HCT116 (cell line): ENCODE measurements around the gene GET3. TPM values are rescaled to one million over a fixed set of nuclear protein-coding genes. Genes with fewer than 3 reads are reported as not detected.

Source experiments
- ATAC-seq: fragments of 200-7000 bp; cut with Tn5 transposase; 2 replicates; pipeline ENCODE4 v1.9.1; 2020; ENCODE audit warnings: mild to moderate bottlenecking, moderate library complexity
- BruUV-seq: library from RNA; stranded (reverse); fragments of 400-500 nt; replicated peaks from 2 replicates; lab custom pipeline; 2021; lab: Mats Ljungman, UMichigan
- CTCF ChIA-PET: fragments of 300-600 bp; sonication (Branson Sonifier 250); formaldehyde crosslinking; loops from one replicate; lab custom pipeline; 2021; ENCODE audit warnings: antibody characterized with exemption; lab: Charles Lee
- POLR2A ChIA-PET: fragments of 300-600, 350-600 bp; sonication (Branson Sonifier 250); formaldehyde crosslinking; loops from one replicate; lab custom pipeline; 2021; ENCODE audit warnings: antibody characterized with exemption; lab: Charles Lee
- RAD21 ChIA-PET, 2 experiments: fragments of 300-600 bp; sonication (Branson Sonifier 250); formaldehyde crosslinking; loops; one replicate each; lab custom pipeline; 2023; ENCODE audit warnings: low total read pairs in 2 of 2; ENCODE audit not compliant: uncharacterized antibody in 2 of 2, unreplicated experiment in 2 of 2, low non-redundant PET in 1 of 2; lab: Charles Lee
- DNase-seq: peaks from one replicate; pipeline ENCODE4 v3.0.0-alpha.2; 2010; ENCODE audit warnings: low read depth, low spot score
- H2AFZ ChIP-seq: fragments of 200-600 bp; shearing (Covaris generic), sonication (generic); 2 replicates; pipeline ENCODE4 v1.6.1; 2017; ENCODE audit warnings: low read depth, mixed run types, mixed read lengths, antibody characterized with exemption, low read length; ENCODE audit not compliant: poor library complexity, severe bottlenecking
- H3K27ac ChIP-seq: 2 replicates; pipeline ENCODE4 v1.5.1; 2012; ENCODE audit warnings: low read depth, low read length
- H3K27me3 ChIP-seq: fragments of 200-600 bp; sonication (generic); 2 replicates; pipeline ENCODE4 v1.6.1; 2016; ENCODE audit warnings: mixed run types, low read length, mixed read lengths; ENCODE audit not compliant: insufficient read depth
- H3K36me3 ChIP-seq, 2 experiments: fragments of 200-500 bp in 1 of 2; fragments of 200-600 bp in 1 of 2; sonication (Bioruptor generic) in 1 of 2; sonication (generic) in 1 of 2; 2 replicates each; pipeline versions ENCODE4 v1.5.1 to v1.6.1; 2014 to 2016; ENCODE audit warnings: low read length in 2 of 2, inconsistent platforms in 1 of 2, mixed read lengths in 1 of 2, mixed run types in 1 of 2; ENCODE audit not compliant: insufficient read depth in 2 of 2, control insufficient read depth in 1 of 2
- H3K4me1 ChIP-seq, 2 experiments: fragments of 200-600 bp in 1 of 2; sonication (generic) in 1 of 2; 2 replicates each; pipeline versions ENCODE4 v1.5.1 to v1.6.1; 2012 to 2017; ENCODE audit warnings: low read length in 2 of 2, inconsistent platforms in 1 of 2, mild to moderate bottlenecking in 1 of 2, mixed read lengths in 1 of 2, mixed run types in 1 of 2, moderate library complexity in 1 of 2; ENCODE audit not compliant: insufficient read depth in 2 of 2, control insufficient read depth in 1 of 2
- H3K4me2 ChIP-seq: fragments of 200-600 bp; sonication (generic); 2 replicates; pipeline ENCODE4 v1.6.1; 2017; ENCODE audit warnings: mixed run types, low read length, mixed read lengths
- H3K4me3 ChIP-seq, 2 experiments: fragments of 200-600 bp in 1 of 2; sonication (generic) in 1 of 2; replicated peaks in 1 of 2; 2 replicates each; pipeline ENCODE4 v1.5.1; 2011 to 2016; ENCODE audit warnings: low read length in 2 of 2, control low read depth in 1 of 2, low read depth in 1 of 2, mild to moderate bottlenecking in 1 of 2, mixed read lengths in 1 of 2, mixed run types in 1 of 2
- H3K79me2 ChIP-seq: fragments of 200-600 bp; sonication (generic); 2 replicates; pipeline ENCODE4 v1.6.1; 2017; ENCODE audit warnings: mild to moderate bottlenecking, mixed run types, low read length, moderate library complexity, mixed read lengths; ENCODE audit not compliant: insufficient read depth
- H3K9ac ChIP-seq: fragments of 200-600 bp; sonication (generic); 2 replicates; pipeline ENCODE4 v1.6.1; 2016; ENCODE audit warnings: low read length, mixed read lengths
- H3K9me2 ChIP-seq: fragments of 200-600 bp; sonication (generic), shearing (Covaris generic); 2 replicates; pipeline ENCODE4 v1.6.1; 2017; ENCODE audit warnings: mixed run types, mild to moderate bottlenecking, moderate library complexity; ENCODE audit not compliant: insufficient read depth
- H3K9me3 ChIP-seq, 2 experiments: fragments of 200-500 bp in 1 of 2; fragments of 200-600 bp in 1 of 2; sonication (Bioruptor generic) in 1 of 2; sonication (generic) in 1 of 2; 2 replicates each; pipeline ENCODE4 v1.6.1; 2014 to 2017; ENCODE audit warnings: low read length in 2 of 2, mixed read lengths in 2 of 2, inconsistent platforms in 1 of 2, low read depth in 1 of 2, mild to moderate bottlenecking in 1 of 2, mixed run types in 1 of 2, moderate library complexity in 1 of 2; ENCODE audit not compliant: control insufficient read depth in 1 of 2, insufficient read depth in 1 of 2
- H4K20me1 ChIP-seq: fragments of 200-600 bp; sonication (generic), shearing (Covaris generic); 2 replicates; pipeline ENCODE4 v1.6.1; 2017; ENCODE audit warnings: mixed run types, mild to moderate bottlenecking, moderate library complexity; ENCODE audit not compliant: insufficient read depth
- ATF3 ChIP-seq: IDR thresholded peaks from 2 replicates; pipeline ENCODE4 v1.6.1; 2012
- CTCF ChIP-seq, 3 experiments: fragments of 200-600 bp in 1 of 3; sonication (generic) in 1 of 3; IDR thresholded peaks in 2 of 3; conservative IDR thresholded peaks in 1 of 3; 2 replicates each; pipeline ENCODE4 v1.5.1; 2012 to 2017; ENCODE audit warnings: low read depth in 2 of 3, low read length in 2 of 3, antibody characterized with exemption in 1 of 3, borderline replicate concordance in 1 of 3, control low read depth in 1 of 3, mild to moderate bottlenecking in 1 of 3, mixed read lengths in 1 of 3, mixed run types in 1 of 3, moderate library complexity in 1 of 3; ENCODE audit not compliant: insufficient read depth in 1 of 3
- EGR1 ChIP-seq: IDR thresholded peaks from 2 replicates; pipeline ENCODE4 v1.6.1; 2012; ENCODE audit warnings: low read depth
- ELF1 ChIP-seq: IDR thresholded peaks from 2 replicates; pipeline ENCODE4 v1.6.1; 2012; ENCODE audit warnings: low read depth, borderline replicate concordance
- EZH2phosphoT487 ChIP-seq: fragments of 200-600 bp; IDR thresholded peaks from 2 replicates; pipeline ENCODE4 v1.6.1; 2018; ENCODE audit warnings: antibody characterized with exemption, borderline replicate concordance
- MAX ChIP-seq: IDR thresholded peaks from 2 replicates; pipeline ENCODE4 v1.6.1; 2012
- POLR2AphosphoS5 ChIP-seq: IDR thresholded peaks from 2 replicates; pipeline ENCODE4 v1.6.1; 2011; ENCODE audit warnings: mild to moderate bottlenecking, low read depth, low read length, moderate library complexity
- SIN3A ChIP-seq: IDR thresholded peaks from 2 replicates; pipeline ENCODE4 v1.6.1; 2012; ENCODE audit warnings: low read depth
- SP1 ChIP-seq: IDR thresholded peaks from 2 replicates; pipeline ENCODE4 v1.6.1; 2012; ENCODE audit warnings: low read depth
- ZFX ChIP-seq: fragments of 450-650 bp; IDR thresholded peaks from 2 replicates; pipeline ENCODE4 v1.6.1; 2017
- intact Hi-C: fragments of 100-400 bp; cut with micrococcal nuclease; formaldehyde crosslinking; loops from 2 replicates; pipeline ENCODE4 v1.10.0; 2022
- total RNA-seq: library from RNA; stranded (reverse); gene quantifications from one replicate; pipeline ENCODE4 v1.2.1, GENCODE V29; 2021; ENCODE audit not compliant: unreplicated experiment
- TF ChIP-seq, protein P1 (sequence below): IDR thresholded peaks from 2 replicates; pipeline ENCODE4 v1.6.1; 2011; ENCODE audit warnings: mild to moderate bottlenecking, low read length, moderate library complexity; ENCODE audit not compliant: insufficient replicate concordance; ENCODE audit errors: extremely low read depth

The GET3 gene
- total RNA-seq, 1 experiment from 2014 or later: 77.6 TPM

GRCh38 chr19:12708641-12709040 is 28.7 kb upstream of the GET3 start:
- POLR2A ChIA-PET: no interaction called here
- H3K36me3 ChIP-seq: peaks cover 46 to 63% of the 10 kb centered on the region in 2 experiments

More at GRCh38 chr19:12708641-12709040, 28.7 kb upstream of the GET3 start:
- intact Hi-C loops: no loop called here
- no peaks in the 10 kb centered on the region for H3K27me3 ChIP-seq
- H3K9me3 ChIP-seq: no peaks in the 10 kb centered on the region
- H3K9ac ChIP-seq: no peak overlapping the region
- H3K27ac ChIP-seq: no peak overlapping the region
- no TSS peak for BruUV-seq
- no peak for TF ChIP-seq CTCF (IDR thresholded peaks at IDR 0.05 in 2 of 3, conservative IDR thresholded peaks at IDR 0.05 in 1 of 3; ENCODE audit: borderline replicate concordance in 1 of 3, insufficient read depth in 1 of 3, low read depth in 2 of 3, low read length in 2 of 3)
- TF ChIP-seq SP1: no peak
- TF ChIP-seq EZH2phosphoT487: no peak
- no peak for TF ChIP-seq ELF1
- TF ChIP-seq EGR1: no peak
- TF ChIP-seq ATF3: no peak
- TF ChIP-seq SIN3A: no peak
- no peak for TF ChIP-seq POLR2AphosphoS5
- TF ChIP-seq MAX: no peak
- no peak for TF ChIP-seq ZFX
- TF ChIP-seq, protein P1, sequence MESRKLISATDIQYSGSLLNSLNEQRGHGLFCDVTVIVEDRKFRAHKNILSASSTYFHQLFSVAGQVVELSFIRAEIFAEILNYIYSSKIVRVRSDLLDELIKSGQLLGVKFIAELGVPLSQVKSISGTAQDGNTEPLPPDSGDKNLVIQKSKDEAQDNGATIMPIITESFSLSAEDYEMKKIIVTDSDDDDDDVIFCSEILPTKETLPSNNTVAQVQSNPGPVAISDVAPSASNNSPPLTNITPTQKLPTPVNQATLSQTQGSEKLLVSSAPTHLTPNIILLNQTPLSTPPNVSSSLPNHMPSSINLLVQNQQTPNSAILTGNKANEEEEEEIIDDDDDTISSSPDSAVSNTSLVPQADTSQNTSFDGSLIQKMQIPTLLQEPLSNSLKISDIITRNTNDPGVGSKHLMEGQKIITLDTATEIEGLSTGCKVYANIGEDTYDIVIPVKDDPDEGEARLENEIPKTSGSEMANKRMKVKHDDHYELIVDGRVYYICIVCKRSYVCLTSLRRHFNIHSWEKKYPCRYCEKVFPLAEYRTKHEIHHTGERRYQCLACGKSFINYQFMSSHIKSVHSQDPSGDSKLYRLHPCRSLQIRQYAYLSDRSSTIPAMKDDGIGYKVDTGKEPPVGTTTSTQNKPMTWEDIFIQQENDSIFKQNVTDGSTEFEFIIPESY: no peak
- TF ChIP-seq, all 23 proteins: peak for 0
- Histone ChIP-seq H3K9me2 (no peaks in the 10 kb centered on the region), H4K20me1 (no peaks in the 10 kb centered on the region), H2AFZ (no peak overlapping the region), H3K4me1 (no peaks in the 10 kb centered on the region), H3K79me2 (peaks cover 16% of the 10 kb centered on the region; the same call in 1 of the 2 replicates), H3K4me3 (no peak overlapping the region), H3K4me2 (no peak overlapping the region)
- ChIA-PET CTCF (interaction anchor here (0.6 kb wide), 1 partner anchor 52 kb away, joined by 5 read pairs; no protein-coding TSS in a partner anchor), RAD21 (no interaction called here)
- no peak for ATAC-seq
- no peak for DNase-seq
